ENCODE data around the gene FAM184B.

FAM184B gene

GRCh38 chr4:17595471-17596005 is 185.9 kb downstream of the FAM184B start:
- Histone ChIP-seq H3F3A (ENCODE audit: insufficient read depth, low read length) (no peaks in the 10 kb centered on the region), H3K27ac (ENCODE audit: low read depth, low read length, poor library complexity, severe bottlenecking) (no peak overlapping the region), H3K4me1 (ENCODE audit: insufficient read depth, low read length, severe bottlenecking) (peaks cover 20% of the 10 kb centered on the region)

DNA sequence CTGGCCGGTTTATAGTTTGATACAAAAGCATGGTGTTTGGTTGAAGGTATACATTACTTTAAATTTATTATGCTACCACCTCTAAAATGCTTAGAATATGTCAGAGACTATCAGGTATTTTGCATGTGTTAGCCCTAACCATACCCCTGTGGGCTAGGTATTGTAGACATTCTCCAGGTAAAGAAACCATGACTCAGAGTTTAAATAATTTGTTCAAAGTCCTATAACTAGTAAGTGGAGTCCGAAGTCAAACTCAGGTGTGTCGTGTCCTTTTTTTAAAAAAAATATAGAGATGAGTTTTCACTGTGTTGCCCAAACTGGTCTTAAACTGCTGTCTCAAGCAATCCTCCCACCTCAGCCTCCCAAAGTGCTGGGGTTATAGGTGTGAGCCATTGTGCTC is 192.1 kb downstream of the FAM184B start:
- Histone ChIP-seq H4K20me1 (ENCODE audit: insufficient read depth, low read length) (no peaks in the 10 kb centered on the region), H2AFZ (ENCODE audit: low read length) (no peak overlapping the region), H3K27ac (ENCODE audit: low read depth, low read length, poor library complexity, severe bottlenecking) (no peak overlapping the region), H3K9me2 (ENCODE audit: low read depth, low read length) (no peaks in the 10 kb centered on the region), H3K79me2 (ENCODE audit: insufficient read depth, low read length) (no peaks in the 10 kb centered on the region), H3K9ac (ENCODE audit: low read length) (no peak overlapping the region), H3K4me2 (ENCODE audit: low read length) (no peak overlapping the region), H3K9me3 (ENCODE audit: low read length) (no peaks in the 10 kb centered on the region), H3K27me3 (ENCODE audit: insufficient read depth, low read length) (no peaks in the 10 kb centered on the region), H3K4me1 (ENCODE audit: insufficient read depth, low read length, severe bottlenecking) (peaks cover 13% of the 10 kb centered on the region), H3F3A (ENCODE audit: insufficient read depth, low read length) (no peaks in the 10 kb centered on the region), H3K4me3 (ENCODE audit: low read depth, low read length, poor library complexity, severe bottlenecking) (no peak overlapping the region), H3K36me3 (ENCODE audit: insufficient read depth, low read length) (peaks cover 35% of the 10 kb centered on the region)
- TF ChIP-seq EZH2 (IDR thresholded peaks at IDR 0.05; ENCODE audit: borderline replicate concordance, low read length) = no peak
- TF ChIP-seq, protein P1, sequence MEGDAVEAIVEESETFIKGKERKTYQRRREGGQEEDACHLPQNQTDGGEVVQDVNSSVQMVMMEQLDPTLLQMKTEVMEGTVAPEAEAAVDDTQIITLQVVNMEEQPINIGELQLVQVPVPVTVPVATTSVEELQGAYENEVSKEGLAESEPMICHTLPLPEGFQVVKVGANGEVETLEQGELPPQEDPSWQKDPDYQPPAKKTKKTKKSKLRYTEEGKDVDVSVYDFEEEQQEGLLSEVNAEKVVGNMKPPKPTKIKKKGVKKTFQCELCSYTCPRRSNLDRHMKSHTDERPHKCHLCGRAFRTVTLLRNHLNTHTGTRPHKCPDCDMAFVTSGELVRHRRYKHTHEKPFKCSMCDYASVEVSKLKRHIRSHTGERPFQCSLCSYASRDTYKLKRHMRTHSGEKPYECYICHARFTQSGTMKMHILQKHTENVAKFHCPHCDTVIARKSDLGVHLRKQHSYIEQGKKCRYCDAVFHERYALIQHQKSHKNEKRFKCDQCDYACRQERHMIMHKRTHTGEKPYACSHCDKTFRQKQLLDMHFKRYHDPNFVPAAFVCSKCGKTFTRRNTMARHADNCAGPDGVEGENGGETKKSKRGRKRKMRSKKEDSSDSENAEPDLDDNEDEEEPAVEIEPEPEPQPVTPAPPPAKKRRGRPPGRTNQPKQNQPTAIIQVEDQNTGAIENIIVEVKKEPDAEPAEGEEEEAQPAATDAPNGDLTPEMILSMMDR (IDR thresholded peaks at IDR 0.05; ENCODE audit: low read length) = no peak

More at GRCh38 chr4:17595471-17596005, 185.9 kb downstream of the FAM184B start:
- H3K9me2 ChIP-seq (ENCODE audit: low read depth, low read length) = no peaks in the 10 kb centered on the region
- peaks cover 30% of the 10 kb centered on the region for H3K36me3 ChIP-seq (ENCODE audit: insufficient read depth, low read length)
- H3K27me3 ChIP-seq (ENCODE audit: insufficient read depth, low read length) = no peaks in the 10 kb centered on the region
- H3K9ac ChIP-seq (ENCODE audit: low read length) = no peak overlapping the region
- no peak overlapping the region for H2AFZ ChIP-seq (ENCODE audit: low read length)
- no peaks in the 10 kb centered on the region for H3K9me3 ChIP-seq (ENCODE audit: low read length)
- no peaks in the 10 kb centered on the region for H4K20me1 ChIP-seq (ENCODE audit: insufficient read depth, low read length)
- no peak overlapping the region for H3K4me2 ChIP-seq (ENCODE audit: low read length)
- no peak overlapping the region for H3K4me3 ChIP-seq (ENCODE audit: low read depth, low read length, poor library complexity, severe bottlenecking)
- no peaks in the 10 kb centered on the region for H3K79me2 ChIP-seq (ENCODE audit: insufficient read depth, low read length)
- TF ChIP-seq EZH2 (IDR thresholded peaks at IDR 0.05; ENCODE audit: borderline replicate concordance, low read length) = no peak
- TF ChIP-seq, protein P1 (IDR thresholded peaks at IDR 0.05; ENCODE audit: low read length) = no peak

DNA sequence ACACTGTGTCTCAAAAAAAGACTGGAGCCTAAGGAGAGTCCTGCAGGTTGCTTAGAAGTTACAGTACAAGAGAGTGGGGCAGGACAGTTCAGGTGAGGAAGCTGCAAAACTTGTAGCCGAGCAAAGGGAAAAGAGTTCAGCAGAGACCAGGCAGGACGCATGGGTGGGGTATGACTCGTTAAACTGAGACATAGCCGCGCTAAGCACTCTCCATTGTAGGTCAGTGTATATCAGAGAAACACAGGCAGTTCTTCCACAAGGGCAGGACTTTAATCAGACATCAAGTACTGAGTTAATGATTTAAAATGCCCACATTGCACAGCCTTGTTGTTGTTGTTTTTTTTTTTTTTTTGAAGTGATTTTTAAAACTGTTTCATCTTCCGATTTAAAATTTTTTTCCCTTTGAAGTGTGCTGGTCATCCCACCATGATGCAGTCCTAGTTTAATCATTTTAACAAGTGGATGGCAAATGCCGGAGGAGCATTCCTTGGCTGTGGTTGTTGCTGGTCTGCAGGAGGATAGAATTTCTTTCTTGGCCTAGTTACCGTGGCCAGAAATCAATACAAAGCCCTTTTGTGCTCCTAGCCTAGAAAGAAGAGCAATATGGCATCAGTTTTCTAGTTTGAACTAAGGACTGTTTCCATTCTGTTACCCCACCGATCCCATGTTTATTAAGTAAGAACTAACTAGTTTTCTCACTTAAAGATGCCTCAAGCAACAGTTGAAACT is 194.2 kb downstream of the FAM184B start:
- H2AFZ ChIP-seq (ENCODE audit: low read length) = no peak overlapping the region
- no peak overlapping the region for H3K9ac ChIP-seq (ENCODE audit: low read length)
- TF ChIP-seq, protein P1 (IDR thresholded peaks at IDR 0.05; ENCODE audit: low read length) = no peak
- TF ChIP-seq EZH2 (IDR thresholded peaks at IDR 0.05; ENCODE audit: borderline replicate concordance, low read length) = no peak
- no peaks in the 10 kb centered on the region for H3K27me3 ChIP-seq (ENCODE audit: insufficient read depth, low read length)
- H3K4me3 ChIP-seq (ENCODE audit: low read depth, low read length, poor library complexity, severe bottlenecking) = no peak overlapping the region
- no peaks in the 10 kb centered on the region for H3F3A ChIP-seq (ENCODE audit: insufficient read depth, low read length)
- H3K4me2 ChIP-seq (ENCODE audit: low read length) = no peak overlapping the region
- H4K20me1 ChIP-seq (ENCODE audit: insufficient read depth, low read length) = no peaks in the 10 kb centered on the region
- no peaks in the 10 kb centered on the region for H3K79me2 ChIP-seq (ENCODE audit: insufficient read depth, low read length)
- no peaks in the 10 kb centered on the region for H3K9me2 ChIP-seq (ENCODE audit: low read depth, low read length)
- no peak overlapping the region for H3K27ac ChIP-seq (ENCODE audit: low read depth, low read length, poor library complexity, severe bottlenecking)
- H3K36me3 ChIP-seq (ENCODE audit: insufficient read depth, low read length) = peaks cover 49% of the 10 kb centered on the region
- peaks cover 4% of the 10 kb centered on the region for H3K4me1 ChIP-seq (ENCODE audit: insufficient read depth, low read length, severe bottlenecking)
- no peaks in the 10 kb centered on the region for H3K9me3 ChIP-seq (ENCODE audit: low read length)
